KG1 (cell line): ENCODE results near the gene OR5A1.

Source experiments
- DNase-seq: peaks from one replicate; lab custom pipeline; 2025; lab: John Stamatoyannopoulos, UW

The OR5A1 gene

GRCh38 chr11:59479906-59480305, 43.6 kb downstream of the OR5A1 start:
- DNase-seq = no peak

GRCh38 chr11:59480359-59480758, 44.1 kb downstream of the OR5A1 start:
- DNase-seq = no peak
